ENCODE measurements around the gene PHC3.

Gene PHC3, protein sequence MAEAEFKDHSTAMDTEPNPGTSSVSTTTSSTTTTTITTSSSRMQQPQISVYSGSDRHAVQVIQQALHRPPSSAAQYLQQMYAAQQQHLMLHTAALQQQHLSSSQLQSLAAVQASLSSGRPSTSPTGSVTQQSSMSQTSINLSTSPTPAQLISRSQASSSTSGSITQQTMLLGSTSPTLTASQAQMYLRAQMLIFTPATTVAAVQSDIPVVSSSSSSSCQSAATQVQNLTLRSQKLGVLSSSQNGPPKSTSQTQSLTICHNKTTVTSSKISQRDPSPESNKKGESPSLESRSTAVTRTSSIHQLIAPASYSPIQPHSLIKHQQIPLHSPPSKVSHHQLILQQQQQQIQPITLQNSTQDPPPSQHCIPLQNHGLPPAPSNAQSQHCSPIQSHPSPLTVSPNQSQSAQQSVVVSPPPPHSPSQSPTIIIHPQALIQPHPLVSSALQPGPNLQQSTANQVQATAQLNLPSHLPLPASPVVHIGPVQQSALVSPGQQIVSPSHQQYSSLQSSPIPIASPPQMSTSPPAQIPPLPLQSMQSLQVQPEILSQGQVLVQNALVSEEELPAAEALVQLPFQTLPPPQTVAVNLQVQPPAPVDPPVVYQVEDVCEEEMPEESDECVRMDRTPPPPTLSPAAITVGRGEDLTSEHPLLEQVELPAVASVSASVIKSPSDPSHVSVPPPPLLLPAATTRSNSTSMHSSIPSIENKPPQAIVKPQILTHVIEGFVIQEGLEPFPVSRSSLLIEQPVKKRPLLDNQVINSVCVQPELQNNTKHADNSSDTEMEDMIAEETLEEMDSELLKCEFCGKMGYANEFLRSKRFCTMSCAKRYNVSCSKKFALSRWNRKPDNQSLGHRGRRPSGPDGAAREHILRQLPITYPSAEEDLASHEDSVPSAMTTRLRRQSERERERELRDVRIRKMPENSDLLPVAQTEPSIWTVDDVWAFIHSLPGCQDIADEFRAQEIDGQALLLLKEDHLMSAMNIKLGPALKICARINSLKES

GRCh38 chr3:170180908-170181885, at the start of gene PHC3:
Gene PHC3, minus strand, starts transcription at chr3:170181733. Its CDS starts 18 bp downstream, at chr3:170181715.
- no peaks in the 10 kb centered on the region for H3K27me3 Mint-ChIP-seq (ENCODE audit: low read depth, poor library complexity)
- peak within 1 kb of the TSS; percentile 99 for H3K27ac Mint-ChIP-seq
- no peak for TF ChIP-seq CTCF (IDR thresholded peaks at IDR 0.05)
- H3K4me3 Mint-ChIP-seq = peak within 1 kb of the TSS; percentile 99
- peaks cover 24% of the 10 kb centered on the region for H3K4me1 Mint-ChIP-seq
- DNase-seq = peak; percentile 96
- peaks cover 21% of the 10 kb centered on the region for H3K36me3 Mint-ChIP-seq (ENCODE audit: low read depth)
- no peaks in the 10 kb centered on the region for H3K9me3 Mint-ChIP-seq

GRCh38 chr3:170228093-170228766, 46.7 kb upstream of the PHC3 start:
- peaks cover 39% of the 10 kb centered on the region for H3K4me1 Mint-ChIP-seq
- peaks cover 3% of the 10 kb centered on the region for H3K9me3 Mint-ChIP-seq
- H3K27me3 Mint-ChIP-seq (ENCODE audit: low read depth, poor library complexity) = no peaks in the 10 kb centered on the region
- TF ChIP-seq CTCF (IDR thresholded peaks at IDR 0.05) = no peak
- no peak for DNase-seq
- H3K27ac Mint-ChIP-seq = peak overlapping the region; percentile 9
- H3K4me3 Mint-ChIP-seq = no peak overlapping the region
- peaks cover 28% of the 10 kb centered on the region for H3K36me3 Mint-ChIP-seq (ENCODE audit: low read depth)

GRCh38 chr3:170226426-170226960, 45.0 kb upstream of the PHC3 start:
- Mint-ChIP-seq H3K4me1 (peaks cover 46% of the 10 kb centered on the region), H3K9me3 (peaks cover 3% of the 10 kb centered on the region), H3K36me3 (ENCODE audit: low read depth) (peaks cover 16% of the 10 kb centered on the region), H3K27ac (no peak overlapping the region), H3K4me3 (no peak overlapping the region), H3K27me3 (ENCODE audit: low read depth, poor library complexity) (no peaks in the 10 kb centered on the region)
- TF ChIP-seq CTCF (IDR thresholded peaks at IDR 0.05) = no peak
- DNase-seq = no peak

DNA sequence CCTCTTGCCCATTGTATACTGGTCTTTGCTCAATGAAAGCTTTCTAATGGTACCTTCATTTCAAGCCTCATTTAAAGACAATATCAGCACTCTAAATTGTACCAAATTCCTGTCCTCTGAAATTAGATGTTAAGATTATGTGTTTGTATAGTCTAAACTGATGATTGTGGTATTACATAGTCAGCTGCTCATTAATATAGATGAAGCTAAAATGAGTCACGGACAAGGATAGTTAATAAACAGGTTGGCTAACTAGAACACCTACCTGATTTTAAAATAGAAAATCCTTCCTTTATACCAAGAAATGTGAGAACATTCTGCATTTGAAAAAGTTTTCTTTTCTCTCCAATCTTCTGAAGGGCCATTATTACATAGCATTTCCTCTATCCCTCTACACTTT, 43.6 kb upstream of the PHC3 start:
- Mint-ChIP-seq H3K27ac (no peak overlapping the region), H3K36me3 (ENCODE audit: low read depth) (peaks cover 10% of the 10 kb centered on the region), H3K4me3 (peak overlapping the region; percentile 96), H3K27me3 (ENCODE audit: low read depth, poor library complexity) (no peaks in the 10 kb centered on the region), H3K9me3 (no peaks in the 10 kb centered on the region), H3K4me1 (peaks cover 46% of the 10 kb centered on the region)
- no peak for DNase-seq
- TF ChIP-seq CTCF (IDR thresholded peaks at IDR 0.05) = no peak
